Measurements from ENCODE around the gene MXD3.

GRCh38 chr5:177299697-177300096, 12.0 kb downstream of the MXD3 start:
- TF ChIP-seq CTCF (IDR thresholded peaks at IDR 0.05) (no peak), POLR2A (IDR thresholded peaks at IDR 0.05) (no peak), POLR2AphosphoS5 (IDR thresholded peaks at IDR 0.05) (no peak)

All from stomach (tissue), 4 donors.